Ectodermal cell (in vitro differentiated cells): ENCODE measurements around the gene FAF1.

Experiments
- H3K27ac ChIP-seq: 2 replicates; pipeline ENCODE4 v1.7.0; 2013; ENCODE audit warnings: mild to moderate bottlenecking, low read depth, low read length; ENCODE audit not compliant: insufficient read depth, poor library complexity, severe bottlenecking
- H3K27me3 ChIP-seq: 2 replicates; pipeline ENCODE4 v1.7.0; 2013; ENCODE audit warnings: mild to moderate bottlenecking, low read length; ENCODE audit not compliant: insufficient read depth, control insufficient read depth, poor library complexity, severe bottlenecking
- H3K36me3 ChIP-seq: one replicate; pipeline ENCODE4 v1.7.0; 2013; ENCODE audit warnings: low read length; ENCODE audit not compliant: control insufficient read depth, insufficient read depth
- H3K4me1 ChIP-seq: one replicate; pipeline ENCODE4 v1.7.0; 2013; ENCODE audit warnings: low read length; ENCODE audit not compliant: control insufficient read depth, insufficient read depth
- H3K4me3 ChIP-seq: 2 replicates; pipeline ENCODE4 v1.7.0; 2013; ENCODE audit warnings: low read depth, low read length, control low read depth; ENCODE audit not compliant: insufficient read depth
- H3K9me3 ChIP-seq: 2 replicates; pipeline ENCODE4 v1.7.0; 2013; ENCODE audit warnings: mild to moderate bottlenecking, low read length, moderate library complexity; ENCODE audit not compliant: control insufficient read depth
- WGBS, 2 experiments: methylation state at CpG; one replicate each; pipeline ENCODE4 v1.1.7; 2013; ENCODE audit warnings: missing lambda C conversion rate in 2 of 2; 5-methylcytosine and 5-hydroxymethylcytosine counted together

FAF1 gene

GRCh38 chr1:50972766-50973165, 12.7 kb upstream of the FAF1 start:
- H3K4me1 ChIP-seq = peaks cover 6% of the 10 kb centered on the region
- peaks cover 97% of the 10 kb centered on the region for H3K27me3 ChIP-seq
- H3K36me3 ChIP-seq = no peaks in the 10 kb centered on the region
- no peak overlapping the region for H3K4me3 ChIP-seq
- WGBS, 2 experiments = 0% methylated on average over 1 of the region's 1 CpG
- no peaks in the 10 kb centered on the region for H3K9me3 ChIP-seq
- H3K27ac ChIP-seq = no peak overlapping the region

GRCh38 chr1:50971748-50972305, 11.8 kb upstream of the FAF1 start:
- Histone ChIP-seq H3K4me1 (peaks cover under 1% of the 10 kb centered on the region), H3K27me3 (peaks cover 97% of the 10 kb centered on the region), H3K9me3 (no peaks in the 10 kb centered on the region), H3K4me3 (no peak overlapping the region), H3K27ac (no peak overlapping the region), H3K36me3 (no peaks in the 10 kb centered on the region)
- 22 to 46% methylated on average over 1 to 3 of the region's 6 CpGs for WGBS, 2 experiments

- H3K27me3 ChIP-seq = peaks cover 97% of the 10 kb centered on the region
- H3K4me3 ChIP-seq = no peak overlapping the region
Measured at GRCh38 chr1:50970931-50971582, 11.0 kb upstream of the FAF1 start.

GRCh38 chr1:50970509-50970887, 10.4 kb upstream of the FAF1 start:
- Histone ChIP-seq H3K9me3 (no peaks in the 10 kb centered on the region), H3K27me3 (peaks cover 97% of the 10 kb centered on the region), H3K4me1 (no peaks in the 10 kb centered on the region), H3K27ac (no peak overlapping the region), H3K4me3 (no peak overlapping the region), H3K36me3 (no peaks in the 10 kb centered on the region)
- 6 to 17% methylated on average over 2 to 5 of the region's 6 CpGs for WGBS, 2 experiments

More at GRCh38 chr1:50970931-50971582, 11.0 kb upstream of the FAF1 start:
- no peaks in the 10 kb centered on the region for H3K4me1 ChIP-seq
- H3K27ac ChIP-seq = no peak overlapping the region
- no peaks in the 10 kb centered on the region for H3K9me3 ChIP-seq
- WGBS, 2 experiments = 9 to 22% methylated on average over 6 of the region's 7 CpGs
- H3K36me3 ChIP-seq = no peaks in the 10 kb centered on the region

GRCh38 chr1:50969611-50970508, 9.8 kb upstream of the FAF1 start, which contains the start of gene CDKN2C:
TSS of gene CDKN2C (plus strand) at chr1:50970245. CDS start at chr1:50970369, 124 bp downstream.
- Histone ChIP-seq H3K27ac (no peak within 1 kb of the TSS), H3K9me3 (no peaks in the 10 kb centered on the region), H3K4me3 (peak within 1 kb of the TSS; percentile 55), H3K4me1 (no peaks in the 10 kb centered on the region), H3K27me3 (peaks cover 97% of the 10 kb centered on the region), H3K36me3 (no peaks in the 10 kb centered on the region)
- WGBS, 2 experiments = 0% methylated on average over 44 of the region's 44 CpGs

GRCh38 chr1:50968821-50969610, 8.9 kb upstream of the FAF1 start:
- H3K9me3 ChIP-seq = no peaks in the 10 kb centered on the region
- WGBS, 2 experiments = 0% methylated on average over 65 of the region's 65 CpGs
- H3K27me3 ChIP-seq = peaks cover 97% of the 10 kb centered on the region
- no peak overlapping the region for H3K27ac ChIP-seq
- H3K4me3 ChIP-seq = peak overlapping the region; percentile 55
- no peaks in the 10 kb centered on the region for H3K4me1 ChIP-seq
- no peaks in the 10 kb centered on the region for H3K36me3 ChIP-seq

GRCh38 chr1:50968158-50968820, 8.2 kb upstream of the FAF1 start:
- H3K4me3 ChIP-seq = peak overlapping the region; percentile 55
- peak overlapping the region; percentile 60 for H3K27ac ChIP-seq
- 0 to 1% methylated on average over 70 of the region's 70 CpGs for WGBS, 2 experiments
- H3K27me3 ChIP-seq = peaks cover 93% of the 10 kb centered on the region
- H3K4me1 ChIP-seq = no peaks in the 10 kb centered on the region
- H3K36me3 ChIP-seq = no peaks in the 10 kb centered on the region
- no peaks in the 10 kb centered on the region for H3K9me3 ChIP-seq

- 17 to 22% methylated on average over 15 of the region's 17 CpGs for WGBS, 2 experiments
- Histone ChIP-seq H3K9me3 (no peaks in the 10 kb centered on the region), H3K27me3 (peaks cover 86% of the 10 kb centered on the region), H3K27ac (no peak overlapping the region), H3K4me3 (no peak overlapping the region), H3K4me1 (no peaks in the 10 kb centered on the region), H3K36me3 (no peaks in the 10 kb centered on the region)
Measured at GRCh38 chr1:50967416-50968157, 7.5 kb upstream of the FAF1 start.

GRCh38 chr1:50966991-50967390, 6.9 kb upstream of the FAF1 start:
- Histone ChIP-seq H3K27ac (no peak overlapping the region), H3K9me3 (no peaks in the 10 kb centered on the region), H3K36me3 (no peaks in the 10 kb centered on the region), H3K4me1 (no peaks in the 10 kb centered on the region), H3K27me3 (peaks cover 80% of the 10 kb centered on the region), H3K4me3 (no peak overlapping the region)
- 81 to 91% methylated on average over 2 of the region's 3 CpGs for WGBS, 2 experiments
